ENCODE measurements around the gene LRRC34. TPM values are rescaled to one million over a fixed set of nuclear protein-coding genes. Genes with fewer than 3 reads are reported as not detected.

Gene LRRC34
- total and polyA plus RNA-seq, 9 of the 15 experiments (the other 6 are each of a cell fraction or from before 2014, with no cell fraction given): 0.17 to 0.30 TPM; not detected in 7

DNA sequence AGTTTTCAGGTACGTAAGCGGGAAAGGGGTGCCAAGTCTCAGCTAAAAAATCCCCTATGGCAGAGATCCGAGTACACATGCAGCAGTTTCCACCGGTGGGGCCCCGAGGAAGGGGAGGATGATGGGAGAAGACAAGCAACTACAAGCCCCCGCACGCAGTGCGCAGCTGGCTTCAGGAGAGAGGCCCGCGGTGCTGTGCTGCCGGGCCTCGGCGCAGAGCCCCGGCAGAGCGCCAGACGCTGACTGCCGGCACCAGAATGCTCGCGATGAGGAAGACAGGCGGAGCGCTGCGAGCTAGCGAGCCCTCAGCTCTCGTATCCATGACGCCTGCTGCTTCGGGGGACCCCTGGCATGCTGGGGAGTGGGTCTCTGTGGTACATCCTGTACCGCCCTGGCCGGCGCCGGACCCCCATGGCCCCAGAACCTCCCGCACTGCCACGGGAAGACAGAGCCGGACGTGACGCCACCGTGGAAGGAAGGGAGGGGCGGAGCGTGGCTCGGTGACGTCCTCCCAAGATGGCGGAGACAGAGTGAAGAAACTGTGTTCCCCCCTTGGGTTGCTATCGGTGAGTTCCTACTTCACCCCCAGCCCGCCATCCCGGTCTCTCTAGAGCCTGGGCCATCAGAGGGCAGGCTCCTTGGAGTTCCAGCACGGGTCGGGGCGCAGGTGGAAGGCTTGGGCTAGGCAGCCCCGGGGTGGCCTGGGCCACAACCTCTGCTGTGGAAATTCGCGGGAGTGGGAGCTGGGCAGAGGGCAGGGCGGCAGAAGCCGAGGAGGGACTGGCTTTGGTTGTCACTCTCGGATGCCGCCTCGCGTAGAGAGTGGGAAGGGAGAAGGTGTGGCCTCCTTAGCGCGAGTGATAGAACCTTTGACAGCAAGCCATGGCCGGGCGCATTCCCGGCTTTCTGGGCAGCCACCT is 39.5 kb downstream of the LRRC34 start, which contains the start of gene MYNN (continued):
- TF ChIP-seq RAD51 (IDR thresholded peaks at IDR 0.05; ENCODE audit: borderline replicate concordance, low read depth): no peak
- TF ChIP-seq ZNF695 (CRISPR knock-in tag; IDR thresholded peaks at IDR 0.05): no peak
- no peak for TF ChIP-seq NRF1 (conservative IDR thresholded peaks at IDR 0.05 in 1 of 2, IDR thresholded peaks at IDR 0.05 in 1 of 2)
- TF ChIP-seq, protein P1, sequence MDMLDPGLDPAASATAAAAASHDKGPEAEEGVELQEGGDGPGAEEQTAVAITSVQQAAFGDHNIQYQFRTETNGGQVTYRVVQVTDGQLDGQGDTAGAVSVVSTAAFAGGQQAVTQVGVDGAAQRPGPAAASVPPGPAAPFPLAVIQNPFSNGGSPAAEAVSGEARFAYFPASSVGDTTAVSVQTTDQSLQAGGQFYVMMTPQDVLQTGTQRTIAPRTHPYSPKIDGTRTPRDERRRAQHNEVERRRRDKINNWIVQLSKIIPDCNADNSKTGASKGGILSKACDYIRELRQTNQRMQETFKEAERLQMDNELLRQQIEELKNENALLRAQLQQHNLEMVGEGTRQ (CRISPR knock-in tag; IDR thresholded peaks at IDR 0.05): no peak
- TF ChIP-seq, protein P2, sequence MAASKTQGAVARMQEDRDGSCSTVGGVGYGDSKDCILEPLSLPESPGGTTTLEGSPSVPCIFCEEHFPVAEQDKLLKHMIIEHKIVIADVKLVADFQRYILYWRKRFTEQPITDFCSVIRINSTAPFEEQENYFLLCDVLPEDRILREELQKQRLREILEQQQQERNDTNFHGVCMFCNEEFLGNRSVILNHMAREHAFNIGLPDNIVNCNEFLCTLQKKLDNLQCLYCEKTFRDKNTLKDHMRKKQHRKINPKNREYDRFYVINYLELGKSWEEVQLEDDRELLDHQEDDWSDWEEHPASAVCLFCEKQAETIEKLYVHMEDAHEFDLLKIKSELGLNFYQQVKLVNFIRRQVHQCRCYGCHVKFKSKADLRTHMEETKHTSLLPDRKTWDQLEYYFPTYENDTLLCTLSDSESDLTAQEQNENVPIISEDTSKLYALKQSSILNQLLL (CRISPR knock-in tag; IDR thresholded peaks at IDR 0.05; ENCODE audit: borderline replicate concordance): no peak
- peak; percentile 12; the same call in 1 of the 2 replicates for TF ChIP-seq GATA2 (CRISPR knock-in tag; IDR thresholded peaks at IDR 0.05)
- peak; percentile 67; the same call in 1 of the 2 replicates for TF ChIP-seq NBN (IDR thresholded peaks at IDR 0.05; ENCODE audit: low read depth)
- peak; percentile 58 for TF ChIP-seq HMGN3 (IDR thresholded peaks at IDR 0.05; ENCODE audit: borderline replicate concordance, extremely low read depth, insufficient read length, low read depth, low read length)
- TF ChIP-seq, protein P3, sequence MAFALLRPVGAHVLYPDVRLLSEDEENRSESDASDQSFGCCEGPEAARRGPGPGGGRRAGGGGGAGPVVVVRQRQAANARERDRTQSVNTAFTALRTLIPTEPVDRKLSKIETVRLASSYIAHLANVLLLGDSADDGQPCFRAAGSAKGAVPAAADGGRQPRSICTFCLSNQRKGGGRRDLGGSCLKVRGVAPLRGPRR (CRISPR knock-in tag; IDR thresholded peaks at IDR 0.05): no peak
- TF ChIP-seq MTA3 (IDR thresholded peaks at IDR 0.05; ENCODE audit: borderline replicate concordance): peak; percentile 78; the same call in 1 of the 2 replicates
- TF ChIP-seq RBM25 (IDR thresholded peaks at IDR 0.05; ENCODE audit: low read depth, low read length, severe bottlenecking): no peak
- TF ChIP-seq, protein P4, sequence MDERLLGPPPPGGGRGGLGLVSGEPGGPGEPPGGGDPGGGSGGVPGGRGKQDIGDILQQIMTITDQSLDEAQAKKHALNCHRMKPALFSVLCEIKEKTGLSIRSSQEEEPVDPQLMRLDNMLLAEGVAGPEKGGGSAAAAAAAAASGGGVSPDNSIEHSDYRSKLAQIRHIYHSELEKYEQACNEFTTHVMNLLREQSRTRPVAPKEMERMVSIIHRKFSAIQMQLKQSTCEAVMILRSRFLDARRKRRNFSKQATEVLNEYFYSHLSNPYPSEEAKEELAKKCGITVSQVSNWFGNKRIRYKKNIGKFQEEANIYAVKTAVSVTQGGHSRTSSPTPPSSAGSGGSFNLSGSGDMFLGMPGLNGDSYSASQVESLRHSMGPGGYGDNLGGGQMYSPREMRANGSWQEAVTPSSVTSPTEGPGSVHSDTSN (CRISPR knock-in tag; IDR thresholded peaks at IDR 0.05; ENCODE audit: low read depth): no peak
- TF ChIP-seq, protein P4 (tag; conservative IDR thresholded peaks at IDR 0.05; ENCODE audit: low read depth): no peak
- peak; percentile 39; the same call in 1 of the 2 replicates for TF ChIP-seq HDAC2 (IDR thresholded peaks at IDR 0.05)
- TF ChIP-seq, protein P5, sequence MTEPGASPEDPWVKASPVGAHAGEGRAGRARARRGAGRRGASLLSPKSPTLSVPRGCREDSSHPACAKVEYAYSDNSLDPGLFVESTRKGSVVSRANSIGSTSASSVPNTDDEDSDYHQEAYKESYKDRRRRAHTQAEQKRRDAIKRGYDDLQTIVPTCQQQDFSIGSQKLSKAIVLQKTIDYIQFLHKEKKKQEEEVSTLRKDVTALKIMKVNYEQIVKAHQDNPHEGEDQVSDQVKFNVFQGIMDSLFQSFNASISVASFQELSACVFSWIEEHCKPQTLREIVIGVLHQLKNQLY (CRISPR knock-in tag; conservative IDR thresholded peaks at IDR 0.05): no peak
- TF ChIP-seq ADNP (tag; IDR thresholded peaks at IDR 0.05): no peak
- TF ChIP-seq, protein P6, sequence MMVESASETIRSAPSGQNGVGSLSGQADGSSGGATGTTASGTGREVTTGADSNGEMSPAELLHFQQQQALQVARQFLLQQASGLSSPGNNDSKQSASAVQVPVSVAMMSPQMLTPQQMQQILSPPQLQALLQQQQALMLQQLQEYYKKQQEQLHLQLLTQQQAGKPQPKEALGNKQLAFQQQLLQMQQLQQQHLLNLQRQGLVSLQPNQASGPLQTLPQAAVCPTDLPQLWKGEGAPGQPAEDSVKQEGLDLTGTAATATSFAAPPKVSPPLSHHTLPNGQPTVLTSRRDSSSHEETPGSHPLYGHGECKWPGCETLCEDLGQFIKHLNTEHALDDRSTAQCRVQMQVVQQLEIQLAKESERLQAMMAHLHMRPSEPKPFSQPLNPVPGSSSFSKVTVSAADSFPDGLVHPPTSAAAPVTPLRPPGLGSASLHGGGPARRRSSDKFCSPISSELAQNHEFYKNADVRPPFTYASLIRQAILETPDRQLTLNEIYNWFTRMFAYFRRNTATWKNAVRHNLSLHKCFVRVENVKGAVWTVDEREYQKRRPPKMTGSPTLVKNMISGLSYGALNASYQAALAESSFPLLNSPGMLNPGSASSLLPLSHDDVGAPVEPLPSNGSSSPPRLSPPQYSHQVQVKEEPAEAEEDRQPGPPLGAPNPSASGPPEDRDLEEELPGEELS (CRISPR knock-in tag; IDR thresholded peaks at IDR 0.05; ENCODE audit: borderline replicate concordance): peak; percentile 64; the same call in 1 of the 2 replicates
